Measurements from ENCODE around the gene MST1.

MST1 gene

DNA sequence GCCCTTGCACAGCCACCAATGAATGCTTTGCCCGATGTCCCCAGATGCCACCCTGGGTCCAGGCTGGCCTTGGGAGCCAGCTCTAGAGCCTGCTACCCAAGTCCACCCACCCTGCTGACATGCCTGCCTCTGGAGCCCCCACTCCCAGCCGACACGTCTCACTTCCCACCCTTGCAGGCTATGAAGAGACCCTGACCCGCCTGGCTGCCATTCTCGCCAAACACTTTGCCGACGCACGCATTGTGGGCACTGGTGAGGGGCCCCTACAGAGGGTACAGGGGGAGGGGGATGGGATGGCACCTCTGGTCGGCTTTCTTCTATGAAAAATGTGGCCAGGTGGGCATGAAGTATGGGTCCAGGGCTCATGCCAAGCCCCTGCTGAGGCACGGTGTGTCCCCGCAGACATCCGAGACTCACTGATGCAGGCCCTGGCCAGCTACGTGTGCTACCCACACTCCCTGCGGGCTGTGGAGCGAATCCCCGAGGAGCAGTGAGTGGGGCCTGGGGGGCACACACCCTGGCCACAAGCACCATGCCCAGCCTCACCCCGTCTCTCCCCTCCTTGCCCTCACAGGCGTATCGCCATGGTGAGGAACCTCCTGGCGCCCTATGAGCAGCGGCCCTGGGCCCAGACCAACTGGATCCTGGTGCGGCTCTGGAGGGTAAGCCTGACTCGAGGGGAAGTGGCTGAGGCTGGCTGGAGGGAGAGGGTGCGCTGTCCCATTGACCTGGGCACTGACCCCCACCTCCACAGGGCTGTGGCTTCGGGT lies 24.2 kb upstream of the MST1 start:
- no peak for DNase-seq (ENCODE audit: low read depth)
- no peak overlapping the region for H3K4me3 ChIP-seq (ENCODE audit: low read length)
- TF ChIP-seq, protein P1, sequence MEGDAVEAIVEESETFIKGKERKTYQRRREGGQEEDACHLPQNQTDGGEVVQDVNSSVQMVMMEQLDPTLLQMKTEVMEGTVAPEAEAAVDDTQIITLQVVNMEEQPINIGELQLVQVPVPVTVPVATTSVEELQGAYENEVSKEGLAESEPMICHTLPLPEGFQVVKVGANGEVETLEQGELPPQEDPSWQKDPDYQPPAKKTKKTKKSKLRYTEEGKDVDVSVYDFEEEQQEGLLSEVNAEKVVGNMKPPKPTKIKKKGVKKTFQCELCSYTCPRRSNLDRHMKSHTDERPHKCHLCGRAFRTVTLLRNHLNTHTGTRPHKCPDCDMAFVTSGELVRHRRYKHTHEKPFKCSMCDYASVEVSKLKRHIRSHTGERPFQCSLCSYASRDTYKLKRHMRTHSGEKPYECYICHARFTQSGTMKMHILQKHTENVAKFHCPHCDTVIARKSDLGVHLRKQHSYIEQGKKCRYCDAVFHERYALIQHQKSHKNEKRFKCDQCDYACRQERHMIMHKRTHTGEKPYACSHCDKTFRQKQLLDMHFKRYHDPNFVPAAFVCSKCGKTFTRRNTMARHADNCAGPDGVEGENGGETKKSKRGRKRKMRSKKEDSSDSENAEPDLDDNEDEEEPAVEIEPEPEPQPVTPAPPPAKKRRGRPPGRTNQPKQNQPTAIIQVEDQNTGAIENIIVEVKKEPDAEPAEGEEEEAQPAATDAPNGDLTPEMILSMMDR (IDR thresholded peaks at IDR 0.05; ENCODE audit: insufficient read depth, low read depth, low read length, missing control alignments) = no peak

DNA sequence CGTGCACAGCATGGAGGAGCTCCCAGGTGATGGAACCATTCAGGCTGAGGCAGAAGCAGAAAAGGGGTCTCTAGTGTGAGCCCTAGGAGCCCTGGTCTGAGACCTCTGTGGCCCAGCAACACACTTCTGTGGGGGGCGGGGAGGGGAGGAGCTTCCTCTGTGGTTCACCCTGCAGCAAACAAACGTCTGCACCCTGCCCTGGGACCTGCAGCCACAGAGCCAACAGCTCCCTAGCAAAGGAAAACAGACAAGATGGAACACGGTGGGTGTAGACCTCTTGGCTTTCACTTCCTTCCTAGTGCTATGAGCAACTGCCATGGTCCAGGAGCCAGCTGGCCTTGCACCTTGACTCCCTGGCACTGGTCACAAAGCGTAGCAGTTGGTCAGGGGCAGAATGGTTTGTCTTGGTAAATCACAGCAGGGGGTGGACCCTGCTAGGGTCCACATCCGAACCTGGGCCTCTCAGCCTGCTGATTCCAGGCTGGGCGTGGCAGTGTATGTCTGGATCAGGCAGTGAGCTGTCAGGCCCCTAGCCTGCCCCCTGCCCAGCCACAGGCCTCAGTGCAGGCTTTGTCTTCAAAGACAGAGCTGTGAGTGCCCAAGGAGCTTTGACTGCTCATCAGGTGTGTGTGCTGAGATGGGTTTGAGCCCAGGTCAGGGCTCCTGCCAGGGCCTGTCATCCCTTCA lies 23.5 kb upstream of the MST1 start:
- TF ChIP-seq, protein P1 (IDR thresholded peaks at IDR 0.05; ENCODE audit: insufficient read depth, low read depth, low read length, missing control alignments) = no peak
- no peak overlapping the region for H3K4me3 ChIP-seq (ENCODE audit: low read length)
- DNase-seq (ENCODE audit: low read depth) = no peak

DNA sequence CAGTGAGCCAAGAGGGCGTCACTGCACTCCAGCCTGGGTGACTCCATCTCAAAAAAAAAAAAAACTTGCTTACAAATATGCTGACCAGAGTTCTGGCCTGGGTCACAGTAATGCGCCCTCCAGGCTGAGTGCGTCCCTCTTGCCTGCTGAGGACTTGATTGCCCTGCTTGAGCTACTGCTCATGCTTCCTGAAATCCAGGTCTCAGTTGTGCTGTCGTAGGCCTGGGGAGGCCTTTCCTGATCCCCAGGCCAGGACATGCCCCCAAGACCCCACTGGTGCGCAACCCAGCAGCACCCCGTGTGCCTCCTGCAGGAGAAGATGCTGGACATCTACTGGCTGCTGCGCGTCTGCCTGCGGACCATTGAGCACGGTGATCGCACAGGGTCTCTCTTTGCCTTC lies 22.9 kb upstream of the MST1 start:
- DNase-seq (ENCODE audit: low read depth) = no peak
- TF ChIP-seq, protein P1 (IDR thresholded peaks at IDR 0.05; ENCODE audit: insufficient read depth, low read depth, low read length, missing control alignments) = no peak

DNA sequence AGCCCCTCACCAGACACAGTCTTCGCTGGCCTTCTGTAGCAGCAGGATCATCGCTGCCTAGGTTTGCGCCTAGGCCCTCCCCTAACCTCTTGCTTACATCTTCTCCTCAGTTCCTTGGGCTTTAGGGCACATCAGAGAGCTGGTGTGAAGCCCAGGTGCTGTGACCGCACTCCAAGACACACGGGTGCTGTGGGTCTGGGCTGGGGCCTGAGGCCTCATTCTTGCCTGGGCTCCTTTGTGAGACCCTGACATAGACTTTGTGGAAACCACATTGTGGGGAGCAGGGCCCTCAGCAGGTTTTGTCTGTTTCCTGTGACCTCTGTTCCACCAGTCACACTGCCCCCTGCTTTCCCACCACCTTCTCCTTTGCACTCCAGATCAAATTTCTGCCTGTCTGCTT lies 22.2 kb upstream of the MST1 start:
- TF ChIP-seq, protein P1 (IDR thresholded peaks at IDR 0.05; ENCODE audit: insufficient read depth, low read depth, low read length, missing control alignments) = no peak
- DNase-seq (ENCODE audit: low read depth) = no peak
- H3K4me3 ChIP-seq (ENCODE audit: low read length) = no peak overlapping the region

More for the DNA sequence above, 22.9 kb upstream of the MST1 start:
- no peak overlapping the region for H3K4me3 ChIP-seq (ENCODE audit: low read length)

DNA sequence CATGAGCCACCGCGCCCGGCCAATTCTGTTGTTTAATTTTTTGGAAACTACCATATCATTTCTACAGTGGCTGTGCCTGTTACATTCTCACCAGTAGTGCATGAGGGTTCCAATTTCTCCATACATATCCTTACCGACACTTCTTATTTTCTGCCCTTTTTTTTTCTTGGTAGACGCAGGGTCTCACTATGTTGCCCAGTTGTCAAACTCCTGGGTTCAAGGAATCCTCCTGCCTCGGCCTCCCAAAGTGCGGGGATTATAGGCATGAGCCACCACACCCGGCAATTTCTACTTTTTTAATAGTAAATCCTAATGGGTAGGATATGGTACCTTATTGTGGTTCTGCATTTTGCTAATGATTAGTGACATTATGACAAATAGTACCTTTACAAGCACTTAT lies 20.6 kb upstream of the MST1 start:
- TF ChIP-seq, protein P1 (IDR thresholded peaks at IDR 0.05; ENCODE audit: insufficient read depth, low read depth, low read length, missing control alignments) = no peak
- DNase-seq (ENCODE audit: low read depth) = no peak
- no peak overlapping the region for H3K4me3 ChIP-seq (ENCODE audit: low read length)

DNA sequence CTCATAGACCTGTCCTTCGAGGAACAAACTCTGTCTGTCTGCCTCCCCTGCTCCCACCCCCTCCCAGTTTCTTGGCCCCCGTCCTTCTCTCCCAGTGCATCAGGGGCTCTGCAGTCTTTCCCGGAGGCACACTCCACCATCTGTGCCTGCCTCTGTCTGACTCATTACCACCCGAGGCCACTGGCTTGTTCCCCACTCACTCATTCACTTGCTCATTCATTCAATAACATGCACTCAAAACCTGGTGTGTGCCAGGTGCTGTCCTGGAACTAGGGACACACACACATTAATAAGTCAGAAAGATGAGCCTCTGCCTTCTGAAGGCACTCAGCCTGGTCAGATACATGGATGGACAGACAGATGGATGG lies 17.8 kb upstream of the MST1 start:
- no peak overlapping the region for H3K4me3 ChIP-seq (ENCODE audit: low read length)
- DNase-seq (ENCODE audit: low read depth) = peak; percentile 44
- TF ChIP-seq, protein P1 (IDR thresholded peaks at IDR 0.05; ENCODE audit: insufficient read depth, low read depth, low read length, missing control alignments) = no peak

Data from epithelial cell of esophagus (primary cell).